Choroid plexus epithelial cell (primary cell): ENCODE results near the gene RGS14.
"Not testable (repeated sequence)": the region's sequence is repeated elsewhere in the genome, so short reads cannot be mapped to it uniquely, and the experiment has no call there.

Experiments used
- DNase-seq: peaks from one replicate; pipeline ENCODE4 v3.0.0-alpha.2; 2010; ENCODE audit warnings: low read depth
- H3K4me3 ChIP-seq: 2 replicates; pipeline ENCODE4 v1.5.1; 2011; ENCODE audit warnings: low read depth, mild to moderate bottlenecking, control low read depth, low read length, moderate library complexity
- CTCF ChIP-seq: conservative IDR thresholded peaks from 2 replicates; pipeline ENCODE4 v1.5.1; 2011; ENCODE audit warnings: low read depth, mild to moderate bottlenecking, control low read depth, inconsistent platforms, low read length, moderate library complexity

RGS14 gene

GRCh38 chr5:177355868-177356168 is 1.9 kb upstream of the RGS14 start:
- no peak for DNase-seq
- H3K4me3 ChIP-seq: no peak overlapping the region
- TF ChIP-seq CTCF: no peak

- no peak for DNase-seq
- H3K4me3 ChIP-seq: no peak overlapping the region
- TF ChIP-seq CTCF: no peak
These were observed 978 bp upstream of the RGS14 start for GRCh38 chr5:177356746-177357145.

GRCh38 chr5:177357146-177357458 is 622 bp upstream of the RGS14 start:
- no peak for DNase-seq
- H3K4me3 ChIP-seq: no peak overlapping the region
- no peak for TF ChIP-seq CTCF

GRCh38 chr5:177358370-177358819 is 671 bp downstream of the RGS14 start:
- no peak for DNase-seq
- H3K4me3 ChIP-seq: no peak overlapping the region
- no peak for TF ChIP-seq CTCF

- TF ChIP-seq CTCF: no peak
- DNase-seq: no peak
- no peak overlapping the region for H3K4me3 ChIP-seq
These were observed 1.7 kb downstream of the RGS14 start for GRCh38 chr5:177359451-177359851.

- DNase-seq: no peak
- no peak for TF ChIP-seq CTCF
- H3K4me3 ChIP-seq: no peak overlapping the region
These were observed 2.1 kb downstream of the RGS14 start for GRCh38 chr5:177359860-177360259.

GRCh38 chr5:177360740-177361139 is 3.0 kb downstream of the RGS14 start:
- H3K4me3 ChIP-seq, DNase-seq: not testable (repeated sequence)
